ENCODE data around the gene PCGF1.
"Not testable (repeated sequence)": the region's sequence is repeated elsewhere in the genome, so short reads cannot be mapped to it uniquely, and the experiment has no call there.

PCGF1 gene

DNA sequence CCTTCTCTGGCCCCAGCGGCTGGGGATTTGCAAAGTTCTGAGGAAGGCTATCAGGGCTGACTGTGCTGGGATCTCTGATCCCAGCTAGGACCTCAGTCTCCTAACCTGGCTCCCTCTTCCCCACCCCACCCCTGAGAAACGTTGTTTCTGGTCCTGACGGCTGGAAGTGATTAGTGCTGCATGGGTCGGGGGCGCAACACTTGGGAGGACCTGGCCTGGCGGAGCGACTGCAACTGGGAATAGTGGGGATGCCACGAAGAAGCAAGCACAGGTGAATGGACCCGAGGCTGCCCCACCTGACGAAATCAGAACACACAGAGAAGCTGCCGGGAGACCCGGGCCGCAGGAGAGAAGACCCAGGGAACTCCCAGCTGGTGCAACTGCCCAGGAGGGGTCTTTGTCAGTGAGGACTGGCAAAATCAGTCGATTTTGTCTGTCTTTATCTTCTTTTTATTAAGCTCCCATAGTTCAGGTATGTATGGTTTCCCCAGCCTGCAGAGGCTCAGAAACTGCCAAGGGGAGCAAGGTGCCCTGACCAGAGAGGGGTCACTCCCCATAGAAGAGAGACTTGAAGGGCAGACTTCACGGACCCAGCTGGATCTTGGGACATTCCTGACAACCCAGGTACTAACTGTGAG lies 7.4 kb downstream of the PCGF1 start:
- no peak for DNase-seq (ENCODE audit: low read depth in 2 of 2, low spot score in 1 of 2)

DNA sequence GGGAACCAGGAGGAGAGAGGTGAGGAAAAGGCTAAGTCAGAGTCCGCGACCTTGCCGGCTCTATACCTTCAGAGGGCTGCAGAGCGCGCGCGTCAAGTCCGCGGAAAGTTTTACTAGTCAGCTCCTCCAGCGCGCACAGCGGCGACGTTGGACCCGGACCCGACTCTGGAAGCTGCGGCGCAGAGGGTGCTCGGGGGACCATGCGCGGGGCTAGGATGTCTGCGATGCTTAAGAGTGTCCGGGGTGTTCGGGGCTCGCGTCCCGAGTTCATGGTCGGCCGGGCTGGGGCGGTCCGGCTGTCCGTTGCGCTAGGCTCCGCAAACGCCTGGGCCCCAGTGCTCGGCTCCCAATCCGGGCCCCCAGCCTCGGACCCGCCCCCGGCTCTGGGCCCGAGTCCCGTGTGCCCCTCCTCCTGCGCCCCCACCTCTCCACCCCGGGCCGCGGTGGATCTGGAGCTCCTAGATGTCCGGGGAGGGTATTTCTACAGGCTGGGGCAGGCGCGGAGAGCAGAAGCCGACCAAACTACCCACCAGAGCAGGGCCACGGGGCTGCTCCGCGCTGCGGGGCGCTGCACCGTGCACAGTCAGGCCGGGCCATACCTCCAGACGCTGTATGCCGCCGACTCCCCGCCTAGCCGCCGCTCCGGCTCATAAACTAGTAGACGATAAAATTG lies 8.1 kb downstream of the PCGF1 start, which contains the start of gene LBX2:
LBX2 (minus strand) TSS at position 337 of the 673 bp plus-strand sequence; CDS start at position 271, 66 bp downstream.
- no peak for DNase-seq (ENCODE audit: low read depth in 2 of 2, low spot score in 1 of 2)

DNA sequence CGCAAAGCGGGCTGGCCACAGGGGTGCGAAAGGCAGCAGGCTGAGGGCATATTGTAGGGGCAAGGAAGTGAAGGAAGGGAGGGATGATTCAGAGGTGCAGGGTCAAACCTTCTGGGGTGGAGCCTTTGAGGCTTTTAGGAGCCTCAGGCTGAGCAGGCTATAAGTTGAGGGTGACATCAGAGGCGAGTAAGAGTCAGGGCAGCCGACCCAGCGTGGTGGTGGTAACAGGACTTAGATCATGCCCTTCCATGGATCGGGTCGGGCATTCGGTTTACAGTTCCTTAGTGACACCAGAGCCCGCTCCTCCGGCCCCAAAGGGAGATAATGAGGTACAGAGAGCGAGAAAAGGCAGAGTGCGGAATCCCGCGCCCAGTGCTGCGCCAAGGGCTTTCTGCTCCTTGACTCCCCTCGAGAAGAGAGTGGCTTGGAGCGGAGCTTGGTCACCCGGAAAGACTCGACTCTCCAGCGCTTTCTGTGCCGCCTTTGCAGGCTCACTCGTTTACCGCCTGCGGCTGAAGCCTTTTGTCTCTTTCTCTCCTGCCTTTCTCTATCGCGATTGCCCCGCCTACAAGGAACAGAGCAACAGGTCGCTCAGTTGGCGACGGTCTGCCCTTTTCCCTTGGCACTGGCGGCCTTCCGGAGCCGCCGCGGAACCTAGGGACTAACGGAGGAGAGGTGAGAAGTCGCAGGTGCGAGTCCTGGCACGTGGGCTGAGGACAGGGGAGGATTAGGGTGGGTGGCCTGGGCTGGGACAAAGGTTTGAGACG lies 8.8 kb downstream of the PCGF1 start:
- DNase-seq (ENCODE audit: low read depth in 2 of 2, low spot score in 1 of 2): no peak

DNA sequence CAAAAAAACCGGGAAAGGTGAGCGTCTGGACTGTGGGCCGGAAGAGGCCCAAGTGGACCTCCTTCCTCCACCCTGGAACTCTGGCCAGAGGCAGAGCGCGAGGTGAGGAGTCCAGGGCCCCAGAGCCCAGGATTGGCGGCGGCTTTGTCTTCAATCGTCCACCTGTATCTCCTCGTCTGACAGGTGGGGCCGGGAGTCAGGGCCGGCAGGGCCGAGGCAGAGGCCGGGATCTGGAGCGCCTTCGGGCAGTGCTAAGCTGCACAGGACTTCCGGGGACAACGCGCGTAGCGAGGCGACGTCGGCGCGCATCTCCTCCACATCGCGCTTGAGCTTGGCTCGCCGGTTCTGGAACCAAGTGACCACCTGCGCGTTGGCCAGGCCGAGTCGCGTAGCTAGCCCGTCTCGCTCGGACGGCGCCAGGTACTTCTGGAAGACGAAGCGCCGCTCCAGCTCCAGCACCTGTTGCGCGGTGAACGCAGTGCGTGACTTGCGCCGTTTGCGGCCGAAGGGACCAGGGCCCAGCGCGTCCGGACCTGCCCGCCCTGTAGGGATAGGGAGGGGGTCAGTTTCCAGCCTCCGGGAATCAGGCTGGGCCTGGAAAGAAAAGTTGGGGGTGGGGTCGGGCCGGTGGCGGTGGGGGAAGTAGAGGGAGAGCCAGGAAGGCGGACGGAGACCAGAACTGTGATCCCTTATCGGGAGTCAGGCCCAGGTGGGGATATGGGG lies 9.6 kb downstream of the PCGF1 start:
- DNase-seq (ENCODE audit: low read depth in 2 of 2, low spot score in 1 of 2): no peak

DNA sequence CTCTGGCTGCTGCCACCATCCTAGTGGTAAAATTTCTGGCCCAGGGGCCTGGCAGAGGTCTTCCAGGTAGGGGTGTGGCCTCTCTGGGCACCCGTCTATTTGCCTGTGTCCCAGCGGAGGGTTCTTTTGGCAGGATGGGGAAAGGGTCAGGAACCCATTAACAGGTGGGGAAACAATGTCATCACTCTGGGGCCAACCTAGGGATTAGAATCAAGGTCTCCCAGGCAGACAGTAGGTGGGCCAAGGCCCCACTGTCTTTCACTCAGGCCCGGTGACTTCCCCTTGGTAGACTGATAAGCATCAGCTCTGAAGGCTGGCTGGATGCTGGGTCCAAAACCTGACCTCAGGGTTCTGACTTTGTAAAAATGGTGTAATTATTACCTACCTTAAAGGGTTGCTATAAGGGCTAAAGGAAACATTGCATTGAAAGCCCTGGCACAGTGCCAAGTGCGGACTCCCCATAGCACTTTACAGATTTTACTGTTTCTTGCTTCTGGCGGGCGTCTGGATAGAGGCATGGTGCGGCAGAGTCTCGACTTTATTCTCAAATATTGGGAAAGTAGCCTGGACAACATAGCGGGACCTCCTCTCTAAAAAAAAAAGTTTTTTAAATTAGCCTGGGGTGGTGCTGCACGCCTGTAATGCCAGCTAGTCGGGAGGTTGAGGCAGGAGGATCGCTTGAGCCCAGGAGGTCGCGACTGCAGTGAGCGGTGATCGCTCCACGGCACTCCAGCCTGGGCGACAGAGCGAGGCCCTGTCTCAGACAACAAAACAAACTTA lies 10.3 kb downstream of the PCGF1 start:
- no peak for DNase-seq (ENCODE audit: low read depth in 2 of 2, low spot score in 1 of 2)

DNA sequence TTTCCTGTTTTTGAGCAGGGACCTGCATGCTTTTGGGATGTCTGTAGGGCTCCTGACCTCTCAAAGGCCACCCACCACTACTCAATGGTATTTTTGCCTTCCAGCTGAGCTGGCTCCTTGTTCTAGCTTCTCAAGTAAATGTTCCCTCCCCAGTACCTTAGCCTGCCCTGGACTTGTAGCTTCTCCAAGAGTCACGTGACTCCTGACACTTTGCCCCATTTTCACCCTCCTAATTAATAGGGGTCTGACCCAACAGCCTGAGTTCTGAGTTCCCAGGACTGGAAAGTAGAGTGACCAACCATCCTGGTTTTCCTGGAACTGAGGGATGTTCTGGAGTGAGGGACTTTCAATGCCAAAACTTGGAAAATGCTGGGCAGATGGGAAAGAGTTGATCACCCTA lies 12.1 kb downstream of the PCGF1 start:
- DNase-seq (ENCODE audit: low read depth in 2 of 2, low spot score in 1 of 2): no peak

DNA sequence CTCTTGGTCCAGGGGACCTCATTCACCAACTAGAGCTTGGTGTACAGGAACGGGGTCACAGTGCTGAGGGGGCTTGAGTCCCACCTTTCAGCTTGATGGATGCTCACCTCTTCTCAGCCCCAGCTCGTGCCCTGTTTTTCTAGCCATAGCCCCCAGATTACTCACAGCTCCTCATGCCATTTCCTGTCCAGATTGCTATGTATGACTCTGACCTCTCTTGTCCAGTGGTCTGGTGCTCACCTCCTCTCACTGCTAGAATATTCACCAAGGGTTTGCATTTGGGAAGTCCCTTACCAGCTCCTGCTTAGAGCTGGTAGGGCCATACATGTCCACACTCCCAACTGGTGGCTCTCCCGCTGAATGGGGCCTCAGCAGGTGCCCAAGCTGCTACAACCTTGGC lies 13.9 kb downstream of the PCGF1 start:
- DNase-seq (ENCODE audit: low read depth in 2 of 2, low spot score in 1 of 2): no peak

DNA sequence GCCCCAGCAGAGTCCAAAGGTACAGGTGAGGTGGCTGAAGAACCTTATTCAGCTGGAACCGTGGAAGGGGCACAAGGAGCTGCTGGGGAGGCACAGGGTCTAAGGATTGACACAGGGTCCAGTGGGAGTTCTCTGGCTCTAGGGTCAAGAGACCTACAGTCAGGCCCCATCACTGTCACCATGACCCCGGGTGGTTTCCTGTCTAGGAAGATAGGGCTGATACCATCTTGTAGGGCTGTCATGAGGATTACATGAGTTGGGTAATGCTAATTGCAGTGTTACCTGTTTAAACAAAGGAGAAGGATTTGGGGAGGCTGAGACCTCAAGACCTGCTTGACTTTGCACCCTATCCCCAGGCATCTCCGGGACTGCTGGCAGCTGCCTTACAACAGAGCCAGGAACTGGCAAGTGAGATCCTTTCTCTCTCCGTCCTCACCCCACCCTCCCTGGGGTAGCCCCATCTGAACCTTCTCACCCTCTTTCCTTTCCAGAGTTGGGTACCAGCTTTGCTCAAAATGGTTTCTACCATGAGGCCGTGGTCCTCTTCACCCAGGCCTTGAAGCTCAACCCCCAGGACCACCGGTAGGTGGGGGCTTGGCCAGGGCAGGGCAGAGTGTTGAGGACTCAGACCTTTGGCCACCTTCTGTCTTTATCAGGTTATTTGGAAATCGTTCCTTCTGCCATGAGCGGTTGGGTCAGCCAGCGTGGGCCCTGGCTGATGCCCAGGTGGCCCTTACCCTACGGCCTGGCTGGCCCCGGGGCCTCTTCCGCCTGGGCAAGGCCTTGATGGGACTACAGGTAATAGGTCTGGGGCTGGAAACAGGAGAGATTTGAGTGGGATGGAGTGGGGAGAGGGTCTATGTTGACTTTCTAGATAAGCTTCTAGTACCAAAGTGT lies 15.6 kb downstream of the PCGF1 start:
- DNase-seq (ENCODE audit: low read depth in 2 of 2, low spot score in 1 of 2): no peak

DNA sequence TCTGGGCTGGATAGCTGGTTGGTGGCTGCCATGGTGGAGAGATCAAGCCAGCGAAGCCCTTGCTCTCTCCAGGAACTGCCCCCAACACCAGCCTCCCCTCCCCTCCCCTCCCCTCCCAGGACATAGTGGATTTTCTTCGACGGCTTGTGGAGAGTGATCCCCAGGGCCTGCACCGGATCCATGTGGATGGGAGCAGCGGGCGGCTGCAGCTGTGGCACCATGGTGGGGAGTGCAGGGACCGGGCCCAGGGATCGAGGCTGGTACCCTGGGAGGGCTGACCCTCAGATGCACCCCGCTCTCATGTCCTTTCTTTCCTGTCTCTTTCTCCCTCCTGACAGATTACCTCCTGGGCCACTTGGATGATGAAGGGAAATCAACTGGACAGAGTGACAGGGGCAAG lies 17.6 kb downstream of the PCGF1 start:
- no peak for DNase-seq (ENCODE audit: low read depth in 2 of 2, low spot score in 1 of 2)

DNA sequence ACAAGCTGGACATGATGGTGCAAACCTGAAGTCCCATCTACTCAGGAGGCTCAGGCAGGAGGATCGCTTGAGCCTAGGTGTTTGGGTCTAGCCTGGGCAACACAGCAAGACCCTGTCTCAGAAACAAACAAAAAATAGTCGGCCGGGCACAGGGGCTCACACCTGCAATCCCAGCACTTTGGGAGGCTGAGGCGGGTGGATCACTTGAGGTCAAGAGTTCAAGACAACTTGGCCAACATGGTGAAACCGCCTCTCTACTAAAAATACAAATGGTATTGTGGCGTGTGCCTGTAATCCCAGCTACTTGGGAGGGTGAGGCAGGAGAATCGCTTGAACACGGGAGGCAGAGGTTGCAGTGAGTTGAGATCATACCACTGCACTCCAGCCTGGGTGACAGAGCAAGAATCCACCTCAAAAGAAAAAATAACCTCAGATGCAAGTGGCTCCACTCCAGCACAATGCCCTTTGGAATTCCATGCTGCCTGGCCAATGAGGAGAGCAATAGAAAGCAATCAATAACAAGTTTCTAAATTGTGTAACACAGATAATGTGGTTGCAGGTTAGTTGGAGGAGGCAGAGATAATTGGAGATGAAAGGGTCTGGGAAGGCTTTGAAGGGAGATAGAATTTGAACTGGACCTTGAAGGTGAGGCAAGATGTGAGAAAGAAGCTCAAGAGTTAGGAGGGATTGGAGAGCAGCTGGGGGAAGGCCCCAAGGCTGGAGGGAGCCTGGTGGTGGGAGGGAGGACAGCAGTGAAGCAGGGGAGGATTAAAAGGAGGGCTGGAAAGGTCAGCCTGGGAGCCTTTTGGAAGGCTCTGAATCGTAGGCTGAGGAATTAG lies 18.6 kb downstream of the PCGF1 start:
- no peak for DNase-seq (ENCODE audit: low read depth in 2 of 2, low spot score in 1 of 2)

DNA sequence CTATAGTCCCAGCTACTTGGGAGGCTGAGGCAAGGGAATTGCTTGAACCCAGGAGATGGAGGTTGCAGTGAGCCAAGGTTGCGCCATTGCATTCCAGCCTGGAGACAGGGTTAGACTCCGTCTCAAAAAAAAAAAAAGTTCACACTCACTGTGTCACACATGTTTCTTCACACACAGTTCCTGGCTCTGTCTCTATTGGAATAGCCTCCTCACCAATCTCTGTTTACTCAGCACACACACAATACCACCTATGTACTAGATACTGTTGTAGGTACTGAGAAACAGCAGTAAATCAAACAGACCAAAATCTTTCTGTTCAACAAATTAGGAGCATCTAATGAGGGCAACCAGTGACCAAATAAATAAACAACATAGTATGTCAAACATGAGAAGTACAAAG lies 21.4 kb downstream of the PCGF1 start:
- no peak for DNase-seq (ENCODE audit: low read depth in 2 of 2, low spot score in 1 of 2)

DNA sequence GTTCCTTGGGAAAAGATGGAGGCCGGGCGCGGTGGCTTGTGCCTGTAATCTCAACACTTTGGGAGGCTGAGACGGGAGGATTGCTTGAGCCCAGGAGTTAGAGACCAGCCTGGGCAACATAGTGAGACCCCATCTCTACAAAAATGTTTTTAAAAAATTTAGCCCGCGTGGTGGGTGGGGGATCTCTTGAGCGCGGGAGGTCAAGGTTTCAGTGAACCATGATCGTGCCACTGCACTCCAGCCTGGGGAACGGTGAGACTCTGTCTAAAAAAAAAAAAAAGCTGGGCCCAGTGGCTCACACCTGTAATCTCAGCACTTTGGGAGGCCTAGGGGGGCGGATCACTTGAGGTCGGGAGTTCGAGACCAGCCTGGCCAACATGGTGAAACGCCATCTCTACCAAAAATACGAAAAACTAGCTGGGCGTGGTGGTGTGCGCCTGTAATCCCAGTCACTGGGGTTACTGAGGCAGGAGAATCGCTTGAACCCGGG lies 23.8 kb downstream of the PCGF1 start:
- DNase-seq (ENCODE audit: low read depth in 2 of 2, low spot score in 1 of 2): not testable (repeated sequence)

DNA sequence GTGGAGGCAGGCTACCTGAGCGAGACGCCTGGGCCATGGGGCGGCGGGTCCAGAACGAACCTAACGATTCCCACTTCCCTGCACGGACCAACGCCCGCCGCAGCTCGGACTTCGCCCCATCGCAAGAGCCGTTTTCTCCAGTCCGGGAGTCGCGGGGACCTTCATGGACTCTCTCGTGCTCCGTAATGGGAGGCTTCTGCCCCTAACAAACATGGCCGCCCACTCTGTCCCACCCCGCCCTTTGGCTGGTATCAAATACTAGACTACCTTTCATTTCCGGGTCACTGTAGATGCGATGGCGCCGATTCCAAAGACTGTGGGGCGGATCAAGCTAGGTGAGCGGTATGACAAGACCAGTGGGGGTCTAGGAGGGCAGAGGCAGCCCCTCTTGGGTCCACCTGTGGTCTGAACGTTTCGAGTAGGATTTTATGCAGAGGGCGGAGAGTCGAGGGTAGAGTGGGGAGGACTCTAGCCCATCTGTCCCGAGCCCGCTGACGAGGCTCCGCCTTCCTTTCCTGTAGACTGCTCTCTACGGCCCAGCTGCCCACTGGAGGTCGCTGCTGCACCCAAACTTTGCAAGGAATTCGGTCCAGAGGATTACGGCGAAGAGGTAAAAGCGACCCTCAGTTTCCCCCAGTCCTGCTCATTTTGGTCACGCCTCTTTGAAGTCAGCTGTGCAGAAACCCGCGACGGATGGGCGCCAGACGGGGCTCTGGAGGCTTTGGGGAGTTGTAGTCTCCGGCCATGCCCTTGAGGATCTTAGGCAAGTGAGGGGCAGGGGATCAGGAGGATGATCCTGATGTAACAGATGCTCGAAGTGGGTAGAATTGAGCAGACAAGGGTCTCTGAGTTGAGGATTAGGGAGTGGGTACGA lies 24.5 kb downstream of the PCGF1 start, which contains the start of the genes CCDC142 and TTC31:
CCDC142 (minus strand) TSS at position 198 of the 874 bp plus-strand sequence; CDS start at position 37, 161 bp downstream.
TTC31 (plus strand) TSS at position 281 of the 874 bp plus-strand sequence; CDS start at position 296, 15 bp downstream.
- peak; percentile 85 to 89 for DNase-seq (ENCODE audit: low read depth in 2 of 2, low spot score in 1 of 2)

DNA sequence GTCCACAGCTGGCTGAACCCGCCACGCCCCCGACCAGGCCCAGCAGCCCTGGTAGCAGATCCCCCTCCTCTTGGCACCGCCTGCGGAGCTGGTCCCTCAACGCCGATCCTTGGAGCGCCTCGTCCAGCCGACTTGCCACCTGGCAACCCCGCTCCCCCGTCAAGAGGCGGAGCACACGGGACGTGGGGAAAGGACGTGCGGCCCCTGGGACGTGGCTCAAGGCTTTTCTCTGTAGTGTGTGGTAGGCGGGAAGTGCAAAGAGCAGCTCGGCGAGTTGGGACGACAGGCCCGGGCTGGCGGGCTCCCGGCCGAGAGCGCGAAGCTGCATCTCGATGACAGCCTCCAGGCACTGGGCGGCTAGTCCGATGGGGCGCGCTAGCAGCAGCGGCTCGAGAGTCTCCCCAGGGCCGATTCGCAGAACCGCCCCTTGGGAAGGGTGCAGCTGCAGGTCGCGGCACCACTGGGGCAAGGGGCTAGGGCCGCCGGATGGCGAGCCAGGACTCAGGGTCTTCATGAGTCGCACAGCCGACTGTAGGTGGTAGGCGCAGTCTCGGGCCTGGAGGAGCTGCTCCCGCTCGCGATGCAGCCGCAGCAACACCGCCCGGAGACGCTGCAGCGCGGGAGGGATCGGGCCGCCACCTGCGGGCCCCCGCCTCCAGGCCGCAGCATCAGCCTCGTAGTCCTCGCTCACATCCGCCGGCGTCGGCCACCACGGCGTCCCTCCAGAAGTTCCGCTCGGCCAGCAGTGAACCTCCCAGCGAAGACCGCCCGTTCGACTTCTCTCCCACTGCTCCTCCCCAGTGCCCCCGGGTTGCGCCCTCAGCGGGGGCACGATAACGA lies 25.3 kb downstream of the PCGF1 start:
- DNase-seq (ENCODE audit: low read depth in 2 of 2, low spot score in 1 of 2): no peak

DNA sequence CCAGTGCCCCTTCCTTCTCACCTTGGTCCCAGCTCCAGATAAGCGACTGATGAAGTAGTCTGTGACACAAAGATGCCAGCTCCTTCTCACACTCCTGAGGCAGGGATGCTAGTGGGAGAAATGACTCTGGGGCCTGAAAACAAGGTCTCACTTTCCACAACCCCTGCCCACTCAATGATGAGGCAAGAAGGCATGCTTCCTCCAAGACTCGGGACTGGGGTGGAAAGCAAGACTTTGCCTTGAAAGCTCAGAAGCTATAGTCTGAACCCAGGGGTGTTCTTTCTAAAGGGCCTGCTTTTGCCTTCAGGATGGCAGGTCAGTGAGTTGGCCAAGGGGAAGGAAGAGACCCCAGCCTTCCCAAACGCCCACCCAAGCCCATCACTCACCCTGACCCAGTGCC lies 26.1 kb downstream of the PCGF1 start:
- no peak for DNase-seq (ENCODE audit: low read depth in 2 of 2, low spot score in 1 of 2)

DNA sequence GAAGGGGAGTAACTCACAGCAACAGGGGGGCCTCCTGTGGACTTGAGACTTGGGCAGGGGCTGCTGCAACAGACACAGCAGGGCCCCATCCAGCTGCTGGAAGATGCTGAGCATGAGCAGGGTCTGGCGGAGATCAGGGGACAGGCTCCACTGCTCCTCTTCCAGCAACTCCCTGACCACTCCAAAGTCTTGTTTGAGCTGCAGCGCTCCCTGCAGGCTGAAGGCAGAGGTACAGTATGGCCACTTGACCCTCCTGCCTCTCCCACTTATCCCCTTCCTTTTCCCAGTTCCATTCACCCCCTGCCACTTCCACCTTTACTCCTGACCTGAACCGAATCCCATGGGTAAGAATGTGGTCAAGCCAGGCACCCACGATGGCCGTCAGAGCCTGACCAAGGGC lies 32.6 kb downstream of the PCGF1 start:
- no peak for DNase-seq (ENCODE audit: low read depth in 2 of 2, low spot score in 1 of 2)

DNA sequence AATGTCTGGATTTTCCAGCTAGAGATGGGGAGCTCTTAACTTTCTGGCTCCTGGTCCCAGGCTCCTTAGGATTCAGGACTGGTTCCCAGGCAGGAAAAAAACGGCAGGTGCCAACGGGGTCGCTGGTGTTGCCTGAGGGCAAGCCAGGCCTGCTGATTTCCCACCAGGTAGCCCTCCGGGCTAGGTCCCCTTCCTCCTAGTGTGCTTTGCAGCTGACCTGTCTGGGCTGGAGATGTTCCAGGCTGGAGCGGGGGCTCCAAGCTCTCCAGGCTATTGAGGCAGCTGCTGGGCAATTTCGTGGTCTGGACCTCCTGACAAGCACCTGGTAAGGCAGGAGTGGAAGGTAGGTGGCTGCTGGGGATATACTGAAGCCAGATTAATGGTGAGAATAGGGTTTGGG lies 33.0 kb downstream of the PCGF1 start:
- DNase-seq (ENCODE audit: low read depth in 2 of 2, low spot score in 1 of 2): no peak
